NT2/D1 (cell line): ENCODE data around the gene SLC1A7.

Experiments
- SUZ12 ChIP-seq: IDR thresholded peaks from 2 replicates; pipeline ENCODE4 v1.6.1; 2011; ENCODE audit not compliant: insufficient read length, insufficient read depth; ENCODE audit errors: extremely low read depth
- YY1 ChIP-seq: IDR thresholded peaks from 2 replicates; pipeline ENCODE4 v1.6.1; 2011; ENCODE audit not compliant: insufficient read length, insufficient read depth
- ZNF274 ChIP-seq: IDR thresholded peaks from 2 replicates; pipeline ENCODE4 v1.6.1; 2011; ENCODE audit warnings: mild to moderate bottlenecking, low read depth, low read length

- TF ChIP-seq YY1: no peak
- TF ChIP-seq ZNF274: no peak
- TF ChIP-seq SUZ12: no peak
Measured at GRCh38 chr1:53062708-53063591, 79.5 kb downstream of the SLC1A7 start.
